Left kidney (tissue), 2 donors: ENCODE results near the gene SLC23A2. TPM values are rescaled to one million over a fixed set of nuclear protein-coding genes. Genes with fewer than 3 reads are reported as not detected.
"Not testable (repeated sequence)": the region's sequence is repeated elsewhere in the genome, so short reads cannot be mapped to it uniquely, and the experiment has no call there.

Source experiments
- DNase-seq: peaks from one replicate; pipeline ENCODE4 v3.0.0-alpha.2; 2013
- polyA plus RNA-seq: library from polyadenylated mRNA; unstranded; fragments of 120-200 nt; gene quantifications from one replicate; pipeline ENCODE4 v1.2.1, GENCODE V29; 2013; ENCODE audit not compliant: insufficient read length

Gene SLC23A2
- polyA plus RNA-seq, 1 donor = 25.9 TPM

DNA sequence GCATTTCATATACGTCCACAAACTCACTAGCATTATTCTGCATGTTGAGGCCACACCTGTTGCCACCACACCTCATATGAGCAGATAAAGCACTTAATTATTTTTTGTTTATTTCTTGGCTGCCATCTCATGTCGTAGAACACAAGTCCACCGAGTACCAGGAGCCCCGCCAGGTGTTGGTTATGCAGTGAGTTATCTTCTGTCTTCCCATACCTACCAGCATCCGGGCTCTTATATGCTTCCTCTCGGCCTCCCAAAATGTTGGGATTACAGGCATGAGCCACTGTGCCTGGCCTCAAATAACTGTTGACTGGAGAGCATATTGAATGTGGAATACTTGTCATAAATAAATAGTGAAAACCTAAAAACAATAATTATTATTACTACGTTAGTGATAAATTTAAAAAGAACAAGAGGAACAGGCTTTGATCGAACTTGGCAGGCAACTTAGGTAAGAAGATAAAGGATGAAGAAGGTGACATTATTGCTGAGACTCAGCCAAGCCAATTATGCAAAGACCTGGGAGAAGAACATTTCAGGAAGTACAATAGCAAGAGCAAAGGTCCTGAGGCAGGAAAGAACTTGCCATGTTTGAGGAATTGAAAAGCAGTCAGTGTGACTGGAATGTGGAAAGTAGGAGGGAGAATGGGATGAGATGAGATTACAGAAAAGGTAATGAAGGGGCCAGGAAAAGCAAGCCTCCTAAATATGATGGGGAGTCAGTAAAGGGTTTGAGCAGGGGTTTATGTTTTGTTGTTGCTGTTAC lies 12.6 kb upstream of the SLC23A2 start:
- DNase-seq = no peak

DNA sequence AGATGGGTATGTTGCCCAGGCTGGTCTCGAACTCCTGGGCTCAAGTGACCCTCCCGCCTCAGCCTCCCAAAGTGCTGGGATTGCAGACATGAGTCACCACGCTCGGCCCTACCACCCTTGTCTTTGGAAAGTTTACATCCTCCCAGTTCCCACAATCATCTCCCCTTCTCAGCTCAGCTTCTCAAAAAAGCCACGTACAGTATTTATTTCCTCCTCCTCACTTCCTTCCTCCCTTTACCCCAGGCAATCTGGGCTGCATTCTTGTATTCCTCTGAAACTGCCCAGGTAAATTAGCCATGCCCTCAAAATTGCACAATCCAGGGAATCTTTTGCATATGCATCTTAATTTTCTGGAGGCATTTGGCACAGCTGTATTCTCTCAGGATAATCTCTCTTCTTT lies 7.4 kb upstream of the SLC23A2 start:
- DNase-seq = no peak

DNA sequence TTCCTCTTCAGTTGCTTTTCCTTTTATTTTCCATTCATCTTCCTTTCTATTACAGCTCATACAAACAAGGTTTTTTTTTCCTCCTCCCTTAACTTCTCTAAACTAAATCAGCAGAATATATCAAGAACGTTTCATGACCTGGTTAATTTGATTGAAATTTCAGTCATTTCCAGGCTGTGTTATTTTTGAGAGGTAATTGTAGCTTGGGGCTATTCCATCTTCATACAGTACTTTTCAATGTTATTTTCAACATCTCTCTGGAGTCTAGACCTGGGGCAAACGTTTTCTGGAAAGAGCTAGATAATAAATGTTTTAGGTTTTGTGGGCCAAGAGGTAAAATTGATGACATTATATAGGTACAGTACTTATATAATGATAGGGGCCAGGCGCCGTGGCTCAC lies 4.0 kb upstream of the SLC23A2 start:
- DNase-seq = no peak

DNA sequence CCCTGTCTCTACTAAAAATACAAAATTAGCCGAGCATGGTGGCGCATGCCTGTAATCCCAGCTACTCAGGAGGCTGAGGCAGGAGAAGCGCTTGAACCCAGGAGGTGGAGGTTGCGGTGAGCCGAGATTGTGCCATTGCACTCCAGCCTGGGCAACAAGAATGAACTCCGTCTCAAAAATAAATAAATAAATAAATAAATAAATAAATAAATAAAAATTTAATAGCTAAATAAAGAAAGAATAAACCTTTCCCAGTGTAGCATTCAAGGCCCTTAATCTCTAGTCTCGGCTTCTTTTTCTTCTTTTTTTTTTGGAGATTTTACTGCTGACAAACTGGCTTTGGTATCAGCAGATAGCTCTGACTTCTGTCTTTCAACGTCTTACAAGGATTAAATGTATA lies 3.5 kb upstream of the SLC23A2 start:
- not testable (repeated sequence) for DNase-seq

DNA sequence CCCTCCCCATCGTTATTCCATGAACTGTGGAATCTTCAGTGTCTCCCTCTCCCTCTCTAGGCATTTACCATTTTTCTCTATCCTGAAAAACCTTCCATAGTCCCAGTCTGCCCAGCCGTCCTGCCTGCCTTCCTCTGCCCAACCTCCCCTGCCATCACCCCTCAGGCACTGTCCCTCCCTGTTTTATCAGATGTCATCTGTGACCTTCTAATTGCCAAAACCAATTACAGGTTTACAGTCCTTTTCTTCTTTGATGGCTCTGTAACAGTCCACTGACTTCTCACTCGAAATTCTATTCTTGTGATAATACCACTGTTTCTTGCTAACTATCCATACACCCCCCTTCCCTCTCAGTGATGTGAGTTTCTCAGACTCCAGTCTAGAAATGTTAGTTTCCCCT lies 2.3 kb upstream of the SLC23A2 start:
- DNase-seq = no peak

DNA sequence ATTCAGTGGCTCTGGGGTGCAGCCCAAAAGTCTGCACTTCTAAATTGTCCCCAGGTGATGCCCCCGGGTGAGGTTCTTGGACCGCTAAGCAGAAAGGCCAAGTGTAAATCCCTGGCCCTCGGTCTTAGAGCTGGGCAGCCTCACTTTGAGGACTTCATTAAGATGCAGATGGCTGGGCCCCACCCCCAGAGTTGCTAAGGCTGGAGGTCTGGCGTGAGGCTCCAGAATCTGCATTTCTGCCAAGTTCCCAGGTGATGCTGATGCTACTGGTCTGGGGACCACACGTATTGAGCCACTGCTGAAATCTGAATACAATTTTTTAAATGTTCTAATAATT lies 735 bp upstream of the SLC23A2 start:
- DNase-seq = no peak

DNA sequence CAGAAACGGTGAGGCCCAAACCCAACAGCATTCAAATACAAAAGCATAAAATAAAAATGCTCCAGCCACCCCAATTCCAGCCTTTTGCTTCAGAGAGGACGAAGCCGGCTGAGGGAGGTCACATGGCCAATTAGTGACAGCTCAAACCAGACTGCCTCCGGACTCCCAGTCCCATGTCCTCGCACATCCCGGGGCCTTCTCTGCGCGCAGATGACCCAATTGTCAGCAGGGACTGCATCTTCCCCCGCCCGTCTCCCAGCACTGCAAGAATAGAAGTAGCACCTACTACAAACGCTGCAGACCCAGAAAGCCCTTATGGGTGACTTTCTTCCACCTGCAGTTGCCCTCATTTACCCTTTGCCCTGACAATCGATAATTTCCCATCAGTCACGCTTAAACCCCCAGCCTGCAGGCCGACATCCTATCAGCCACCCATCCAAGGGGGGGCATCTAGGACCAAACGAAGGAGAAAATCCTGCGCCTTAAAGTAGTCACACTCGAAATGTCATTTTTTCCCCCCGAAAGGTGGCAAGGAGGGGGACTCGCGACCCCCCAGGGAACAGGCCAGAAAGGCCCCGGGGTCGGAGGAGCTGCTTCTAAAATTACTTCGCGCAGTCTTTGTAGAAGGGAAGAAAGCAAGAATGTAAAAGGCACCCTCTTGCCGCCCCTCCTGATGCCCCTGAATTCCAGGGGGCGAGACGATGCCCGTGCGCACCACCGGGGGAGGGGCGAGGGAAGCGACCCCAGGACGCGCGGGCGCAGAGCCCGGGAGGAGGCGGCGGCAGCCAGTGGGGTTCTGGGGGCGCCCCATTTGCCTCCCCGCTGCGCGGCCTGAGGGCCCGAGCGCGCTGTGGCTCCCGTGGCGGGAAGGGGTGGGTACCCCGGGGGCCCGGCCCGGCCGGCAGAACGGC lies 792 bp downstream of the SLC23A2 start:
- DNase-seq = no peak

DNA sequence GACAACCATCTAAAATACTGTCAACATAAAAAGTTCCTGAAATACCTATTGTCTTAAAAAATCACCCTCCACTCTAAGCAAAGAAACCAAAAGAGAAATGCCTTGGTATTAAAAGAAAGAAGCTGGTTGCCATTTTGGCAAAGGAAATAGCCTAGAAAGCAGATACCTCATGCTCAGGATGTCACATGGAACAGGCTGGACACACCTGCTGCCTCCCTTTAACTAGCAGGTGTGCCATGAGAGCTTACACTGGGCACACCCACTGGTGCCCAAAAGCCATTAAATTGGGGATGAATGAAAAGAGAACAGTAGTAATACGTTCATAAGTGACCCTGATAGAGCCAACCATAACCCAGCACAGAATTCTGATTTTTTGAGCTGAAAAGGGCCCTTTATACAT lies 1.5 kb downstream of the SLC23A2 start:
- no peak for DNase-seq

DNA sequence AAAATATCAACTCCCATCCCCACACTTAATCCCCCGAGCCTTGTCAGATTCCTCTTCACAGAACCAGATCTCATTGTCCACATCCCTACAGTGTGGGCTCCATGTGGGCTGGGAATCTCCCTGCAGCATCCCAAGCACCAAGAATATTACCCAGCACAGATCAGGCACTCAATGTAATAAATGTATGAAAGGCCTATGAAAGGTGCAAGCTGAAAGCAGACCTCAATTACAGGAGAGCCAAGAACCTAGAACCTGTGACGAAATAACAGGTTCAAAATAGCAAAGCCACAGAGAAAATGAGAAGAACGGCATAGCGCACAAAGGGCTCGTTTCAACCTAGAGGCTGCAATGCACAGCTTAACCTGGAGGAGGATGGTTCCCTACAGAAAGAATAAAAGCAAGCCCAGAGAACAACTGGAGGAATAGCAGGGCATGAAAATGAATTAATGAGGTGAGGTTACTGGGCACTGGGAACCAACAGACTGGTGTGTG lies 3.1 kb downstream of the SLC23A2 start:
- no peak for DNase-seq

DNA sequence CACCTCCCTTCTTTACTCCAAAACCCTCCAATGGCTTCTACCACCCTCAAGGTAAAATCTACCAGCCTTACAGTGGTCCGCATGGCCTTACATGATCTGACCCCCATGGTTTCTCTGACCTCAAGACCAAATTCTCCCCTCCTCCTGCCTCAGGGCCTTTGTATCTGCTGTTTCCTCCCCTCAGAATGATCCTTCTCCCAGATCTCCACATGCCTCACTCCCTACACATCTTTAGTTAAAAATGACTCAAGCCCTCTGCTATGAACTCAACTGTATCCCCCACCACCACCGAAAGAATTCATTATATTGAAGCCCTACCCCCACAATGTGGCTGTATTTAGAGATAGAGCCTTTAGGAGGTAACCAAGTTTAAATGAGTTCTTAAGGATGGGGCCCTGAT lies 4.1 kb downstream of the SLC23A2 start:
- DNase-seq = no peak

DNA sequence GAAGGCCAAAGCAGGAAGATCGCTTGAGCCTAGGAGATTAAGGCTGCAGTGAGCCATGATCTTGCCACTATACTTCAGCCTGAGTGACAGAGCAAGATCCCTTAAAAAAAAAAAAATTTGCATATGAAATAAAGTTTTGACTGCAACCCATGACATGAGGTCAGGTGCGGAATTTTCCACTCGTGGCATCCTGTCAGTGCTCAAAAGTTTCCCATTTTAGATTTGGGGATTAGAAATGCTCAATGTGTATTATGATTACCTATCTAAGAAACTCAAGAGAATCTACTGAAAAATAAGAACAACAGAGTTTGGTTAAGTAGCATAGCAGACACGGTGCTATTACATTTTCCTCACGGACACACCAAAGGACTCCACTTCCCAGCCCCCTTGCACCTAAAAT lies 11.7 kb downstream of the SLC23A2 start:
- DNase-seq = no peak

DNA sequence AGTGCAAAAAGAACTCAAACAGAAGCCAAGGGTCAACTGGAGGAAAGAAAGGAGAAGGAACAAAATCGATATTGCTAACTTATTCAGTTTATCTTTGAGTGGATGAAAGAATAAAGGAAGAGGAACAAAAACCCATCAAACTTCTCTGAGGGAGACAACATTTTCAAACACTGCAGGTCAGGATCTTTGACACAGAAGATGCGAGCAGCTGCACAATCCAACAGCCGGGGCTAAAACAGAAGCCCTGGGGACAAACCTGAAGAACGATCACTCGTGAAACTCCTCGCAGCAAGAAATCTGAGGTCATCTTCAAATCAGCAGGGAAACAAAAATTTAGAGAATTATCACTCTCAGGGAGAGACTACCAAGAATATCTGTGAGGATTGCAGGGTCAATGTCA lies 14.2 kb downstream of the SLC23A2 start:
- DNase-seq = no peak

DNA sequence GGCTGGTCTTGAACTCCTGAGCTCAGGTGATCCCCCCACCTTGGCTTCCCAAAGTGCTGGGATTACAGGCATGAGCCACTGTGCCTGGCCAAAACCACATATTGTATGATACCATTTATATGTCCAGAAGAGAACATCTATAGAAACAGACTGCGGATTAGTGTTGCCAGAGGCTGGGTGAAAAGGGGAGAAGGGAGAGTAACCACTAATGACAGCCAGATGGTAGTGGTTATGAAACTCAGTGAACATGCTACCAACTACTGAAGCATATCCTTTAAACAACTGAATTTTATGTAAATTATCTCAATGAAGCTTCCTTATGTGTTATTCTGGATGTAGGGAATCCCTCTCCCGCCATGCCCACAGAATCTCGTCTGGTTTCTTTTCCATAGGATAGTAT lies 15.7 kb downstream of the SLC23A2 start:
- no peak for DNase-seq

DNA sequence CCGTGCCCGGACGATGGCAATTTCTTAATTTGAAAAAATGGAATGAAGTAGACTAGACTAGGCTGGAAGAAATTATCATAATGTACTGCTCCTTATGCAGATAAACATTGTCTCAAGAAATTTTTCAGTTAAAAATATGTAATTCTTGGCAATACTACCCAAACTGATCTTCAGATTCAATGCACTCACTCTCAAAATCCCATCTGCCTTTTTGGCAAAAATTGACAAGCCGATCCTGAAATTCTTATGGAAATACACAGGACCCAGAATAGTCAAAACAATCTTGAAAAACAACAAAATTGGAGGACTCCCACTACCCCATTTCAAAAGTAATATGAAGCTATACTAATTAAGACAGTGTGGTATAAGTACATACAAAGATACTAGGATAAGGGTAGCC lies 19.0 kb downstream of the SLC23A2 start:
- no peak for DNase-seq

DNA sequence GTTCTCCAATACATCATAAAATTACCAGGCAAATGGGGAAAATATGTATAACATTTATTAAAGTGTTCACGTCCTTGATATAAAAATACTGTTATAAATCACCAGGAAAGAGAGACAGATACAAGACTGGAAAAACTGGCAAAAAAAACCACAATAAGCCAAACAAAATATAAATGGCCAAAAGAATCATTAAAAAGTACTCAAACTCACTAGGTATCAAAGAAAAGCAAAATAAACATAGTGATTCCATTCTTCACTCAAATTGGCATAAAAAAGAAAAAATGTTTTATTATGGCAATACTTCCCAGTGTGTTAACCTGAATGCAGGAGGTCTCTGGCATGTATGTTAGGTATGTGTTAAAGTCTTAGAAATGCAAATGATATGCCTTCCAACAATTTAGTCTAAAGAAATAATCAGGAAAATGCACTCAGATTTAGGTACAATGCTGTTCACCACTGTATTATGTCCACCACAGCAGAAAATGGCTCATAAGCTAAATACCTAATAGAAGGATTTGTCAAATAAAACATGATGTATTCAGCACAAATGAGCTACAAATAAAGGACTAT lies 21.4 kb downstream of the SLC23A2 start:
- no peak for DNase-seq

DNA sequence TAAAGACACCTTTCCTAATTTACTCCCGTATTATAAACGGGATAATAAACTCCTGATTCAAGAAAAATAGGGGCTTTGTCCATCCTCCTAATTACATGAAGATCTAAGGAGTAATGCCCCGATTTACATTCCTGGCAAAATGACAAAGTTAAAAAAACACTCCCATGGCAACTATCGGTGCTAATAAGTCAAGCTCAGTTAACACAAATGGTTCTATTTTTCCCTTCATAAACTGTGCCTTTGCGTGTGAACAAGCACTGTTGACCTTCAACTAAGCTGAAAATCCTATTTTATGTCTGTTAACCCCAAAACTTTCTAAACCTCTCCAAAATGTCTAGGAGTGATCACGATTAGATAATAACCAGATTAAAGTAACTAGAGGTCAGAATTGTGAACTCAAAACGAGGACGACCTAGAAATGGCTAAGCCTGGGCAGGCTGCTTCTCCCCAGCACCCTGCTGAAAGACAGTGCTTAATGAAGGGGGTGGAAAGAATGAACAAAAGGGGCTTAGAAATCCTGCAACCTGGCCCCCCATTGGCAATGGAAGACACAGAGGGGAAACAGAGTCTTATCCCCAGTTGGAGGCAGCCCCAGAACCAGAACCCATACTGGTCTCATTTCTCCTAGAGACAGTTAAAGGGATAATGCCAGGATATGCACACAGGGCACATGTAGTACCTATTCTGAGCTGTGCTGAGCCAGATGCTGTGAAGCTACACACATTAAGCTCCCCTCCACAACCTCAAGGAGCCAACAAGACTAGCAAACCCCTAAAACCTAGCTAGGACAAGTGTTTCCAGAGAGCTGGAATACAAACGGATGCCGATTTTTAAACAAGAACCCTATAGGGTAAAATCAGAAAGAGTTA lies 23.0 kb downstream of the SLC23A2 start:
- peak; percentile 8 for DNase-seq

DNA sequence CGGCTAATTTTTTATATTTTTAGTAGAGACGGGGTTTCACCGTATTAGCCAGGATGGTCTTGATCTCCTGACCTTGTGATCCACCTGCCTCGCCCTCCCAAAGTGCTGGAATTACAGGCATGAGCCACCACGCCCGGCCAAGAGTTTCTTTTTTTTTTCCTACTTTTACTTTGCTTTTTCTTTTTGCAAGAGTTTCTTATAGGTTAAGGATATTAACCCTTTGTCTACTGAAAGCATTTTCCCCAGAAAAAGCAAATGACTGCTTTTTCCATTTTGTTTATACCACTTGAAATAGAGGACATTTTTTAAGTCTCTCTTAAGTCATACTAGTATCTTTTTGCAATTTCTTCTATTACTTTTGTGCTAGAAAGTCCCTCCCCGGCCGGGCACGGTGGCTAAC lies 25.3 kb downstream of the SLC23A2 start:
- DNase-seq = not testable (repeated sequence)

DNA sequence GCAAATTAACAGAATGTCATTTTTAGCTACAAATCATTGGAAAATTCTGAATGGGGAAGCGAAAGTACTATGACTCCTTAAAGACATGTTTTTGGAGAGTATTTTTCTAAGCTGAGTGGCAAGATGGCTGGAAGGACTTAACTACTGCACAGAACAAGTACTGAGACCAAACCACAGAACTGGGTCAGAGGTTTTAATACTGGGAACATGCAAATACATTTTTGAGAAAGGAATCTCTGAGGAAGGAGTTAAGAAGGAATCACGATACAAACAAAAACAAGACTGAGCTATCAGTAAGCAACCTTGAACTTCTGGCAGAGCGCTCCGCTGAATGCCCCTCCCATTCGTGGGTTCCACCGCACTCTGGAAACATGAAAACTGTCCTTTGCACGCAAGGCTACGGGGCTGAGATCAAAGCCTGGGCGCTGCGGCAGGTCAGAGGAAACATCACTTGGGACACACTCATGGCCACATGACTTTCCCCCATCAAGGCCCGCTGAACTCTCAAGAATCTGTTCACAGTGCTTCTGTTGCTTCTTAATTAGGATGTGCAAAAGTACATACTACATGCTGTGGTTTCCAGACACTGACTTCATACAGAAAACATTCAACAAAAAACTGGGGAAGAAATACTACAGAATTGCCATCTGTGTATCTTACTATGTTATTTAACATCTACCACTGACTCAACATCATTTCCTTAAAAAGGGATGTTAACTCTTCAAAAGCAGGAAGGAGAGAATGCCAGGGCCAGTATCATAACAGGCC lies 27.8 kb downstream of the SLC23A2 start:
- no peak for DNase-seq

DNA sequence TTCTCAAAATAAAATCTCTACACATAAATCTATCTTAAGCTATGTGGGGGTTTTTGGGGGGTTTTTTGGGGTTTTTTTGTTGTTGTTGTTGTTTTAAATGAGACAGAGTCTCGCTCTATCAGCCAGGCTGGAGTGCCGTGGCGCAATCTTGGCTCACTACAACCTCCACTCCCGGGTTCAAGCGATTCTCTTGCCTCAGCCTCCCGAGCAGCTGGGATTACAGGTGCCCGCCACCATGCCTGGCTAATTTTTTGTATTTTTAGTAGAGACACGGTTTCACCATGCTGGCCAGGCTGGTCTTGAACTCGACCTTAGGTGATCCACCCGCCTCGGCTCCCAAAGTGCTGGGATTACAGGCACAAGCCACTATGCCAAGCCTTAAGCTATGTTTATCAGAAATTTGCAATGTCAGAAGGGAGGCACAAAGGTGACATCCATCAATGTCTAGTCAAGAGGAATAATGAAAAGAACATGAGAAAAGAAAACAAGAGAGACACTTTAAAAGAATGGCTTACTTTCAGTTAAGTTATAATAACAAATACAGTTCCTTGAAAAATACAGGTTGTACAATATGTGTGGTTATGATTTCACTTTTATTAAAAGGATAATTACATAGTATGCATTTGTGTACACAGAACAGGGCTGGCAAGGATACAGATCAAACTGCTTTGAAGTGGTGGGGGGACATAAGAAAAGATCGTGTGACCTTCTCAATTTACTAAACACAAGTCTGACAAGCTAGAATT lies 28.6 kb downstream of the SLC23A2 start:
- DNase-seq = no peak

DNA sequence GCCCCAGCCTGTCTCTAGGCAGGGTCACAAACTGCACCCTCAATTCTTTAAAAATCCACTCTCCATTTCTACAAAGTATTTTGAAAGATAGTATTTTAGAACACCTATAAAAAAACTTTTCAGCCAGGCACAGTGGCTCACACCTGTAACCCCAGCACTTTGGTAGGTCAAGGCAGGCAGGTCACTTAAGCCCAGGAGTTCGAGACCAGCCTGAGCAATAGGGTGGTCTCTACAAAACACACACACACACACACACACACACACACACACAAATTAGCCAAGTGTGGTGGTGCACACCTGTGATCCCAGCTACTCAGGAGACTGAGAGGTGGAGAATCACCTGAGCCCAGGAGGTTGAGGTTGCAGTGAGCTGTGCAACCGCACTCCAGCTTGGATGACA lies 30.2 kb downstream of the SLC23A2 start:
- DNase-seq = no peak
